Inflammatory macrophage (primary cell): Measurements from ENCODE around the gene UBE4B.

Experiments
- DNase-seq, 2 donors: peaks; one replicate each; pipeline ENCODE4 v3.0.0-alpha.2; 2020 to 2022

Gene UBE4B

GRCh38 chr1:10074059-10074851, 41.5 kb downstream of the UBE4B start:
- DNase-seq: peak; percentile 86 to 94

- DNase-seq: no peak
Measured at GRCh38 chr1:10074852-10075730, 42.3 kb downstream of the UBE4B start.

- DNase-seq: no peak
Measured at GRCh38 chr1:10075732-10076131, 43.0 kb downstream of the UBE4B start.

GRCh38 chr1:10078494-10078893, 45.7 kb downstream of the UBE4B start:
- DNase-seq: peak in 1 of 2 donors; percentile 13

GRCh38 chr1:10080523-10080922, 47.8 kb downstream of the UBE4B start:
- no peak for DNase-seq

GRCh38 chr1:10082785-10083479, 50.2 kb downstream of the UBE4B start:
- DNase-seq: no peak

- DNase-seq: no peak
Measured at GRCh38 chr1:10084045-10084444, 51.3 kb downstream of the UBE4B start.

GRCh38 chr1:10085076-10085475, 52.3 kb downstream of the UBE4B start:
- DNase-seq: no peak

- DNase-seq: no peak
Measured at GRCh38 chr1:10087210-10087609, 54.5 kb downstream of the UBE4B start.

GRCh38 chr1:10101929-10102328, 69.2 kb downstream of the UBE4B start:
- DNase-seq: no peak

- DNase-seq: no peak
Measured at GRCh38 chr1:10103193-10103592, 70.4 kb downstream of the UBE4B start.

GRCh38 chr1:10104834-10105233, 72.1 kb downstream of the UBE4B start:
- DNase-seq: no peak

GRCh38 chr1:10105484-10105883, 72.7 kb downstream of the UBE4B start:
- no peak for DNase-seq

- no peak for DNase-seq
Measured at GRCh38 chr1:10106241-10106640, 73.5 kb downstream of the UBE4B start.

GRCh38 chr1:10106756-10107475, 74.2 kb downstream of the UBE4B start:
- no peak for DNase-seq

- DNase-seq: peak in 1 of 2 donors; percentile 33
Measured at GRCh38 chr1:10107476-10107847, 74.7 kb downstream of the UBE4B start.

GRCh38 chr1:10108134-10108663, 75.4 kb downstream of the UBE4B start:
- DNase-seq: no peak

- no peak for DNase-seq
Measured at GRCh38 chr1:10108948-10109708, 76.4 kb downstream of the UBE4B start.

GRCh38 chr1:10113501-10113900, 80.7 kb downstream of the UBE4B start:
- DNase-seq: no peak

- DNase-seq: no peak
Measured at GRCh38 chr1:10114746-10115145, 82.0 kb downstream of the UBE4B start.

- DNase-seq: no peak
Measured at GRCh38 chr1:10117132-10117531, 84.4 kb downstream of the UBE4B start.
